Placental pericyte (primary cell): ENCODE data around the gene COX18. TPM values are rescaled to one million over a fixed set of nuclear protein-coding genes. Genes with fewer than 3 reads are reported as not detected.

Source experiments
- small RNA-seq: library from RNA; depleted of rRNA; stranded (forward); fragments of <200 nt; gene quantifications from one replicate; pipeline ENCODE3, GENCODE V24; 2012; ENCODE audit warnings: low replicate concordance
- total RNA-seq: library from RNA; depleted of rRNA; stranded (reverse); fragments of >200 nt; gene quantifications from 2 replicates; pipeline ENCODE4 v1.2.3, GENCODE V29; 2012

COX18 gene, protein sequence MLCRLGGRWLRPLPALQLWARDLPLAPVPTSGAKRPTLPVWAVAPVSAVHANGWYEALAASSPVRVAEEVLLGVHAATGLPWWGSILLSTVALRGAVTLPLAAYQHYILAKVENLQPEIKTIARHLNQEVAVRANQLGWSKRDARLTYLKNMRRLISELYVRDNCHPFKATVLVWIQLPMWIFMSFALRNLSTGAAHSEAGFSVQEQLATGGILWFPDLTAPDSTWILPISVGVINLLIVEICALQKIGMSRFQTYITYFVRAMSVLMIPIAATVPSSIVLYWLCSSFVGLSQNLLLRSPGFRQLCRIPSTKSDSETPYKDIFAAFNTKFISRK
- 13.6 and 43.2 TPM in 2 replicates for total RNA-seq

DNA sequence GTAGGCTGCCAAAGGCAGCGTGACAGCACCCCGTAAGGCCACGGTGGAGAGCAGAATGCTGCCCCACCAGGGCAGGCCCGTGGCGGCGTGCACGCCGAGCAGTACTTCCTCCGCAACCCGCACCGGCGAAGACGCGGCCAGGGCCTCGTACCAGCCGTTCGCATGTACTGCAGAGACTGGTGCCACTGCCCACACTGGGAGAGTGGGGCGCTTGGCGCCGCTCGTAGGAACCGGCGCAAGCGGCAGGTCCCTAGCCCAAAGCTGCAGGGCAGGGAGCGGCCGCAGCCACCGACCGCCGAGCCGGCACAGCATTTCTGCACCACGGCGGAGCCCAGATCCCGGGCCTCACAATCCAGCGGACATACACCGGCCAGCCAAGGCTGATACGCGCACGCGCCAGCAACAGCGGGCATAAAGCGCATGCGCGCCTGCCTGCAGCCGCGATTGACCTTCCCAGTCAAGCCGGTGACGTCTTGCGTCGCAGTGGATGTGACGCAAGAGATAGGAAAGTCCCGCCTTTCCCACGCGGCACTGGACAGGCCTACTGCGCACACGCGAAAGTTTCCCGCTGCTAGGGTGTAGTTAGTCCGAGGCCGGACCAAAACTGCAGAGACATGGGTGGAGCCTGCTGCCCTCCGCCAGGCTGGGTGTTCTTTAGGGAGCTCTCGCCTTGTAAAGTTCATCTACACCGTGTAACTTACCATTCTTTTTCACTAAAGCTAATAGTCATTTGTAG, at the start of gene COX18:
TSS of gene COX18 (minus strand) at position 379 of the 736 bp plus-strand sequence. CDS start at position 312, 67 bp downstream.

Small RNAs within 50 kb of the gene (small RNA-seq; reads per million reads assigned to genes)
- gene RNU6ATAC5P = not detected

Other genes starting within 250 kb of the COX18 start
- gene ANKRD17, start 189.1 kb upstream of the COX18 start, total RNA-seq = 49.2 and 68.4 TPM in 2 replicates